GM06990 (cell line): ENCODE measurements around the gene RABL3.

Source experiments
- DNase-seq: peaks from one replicate; pipeline ENCODE4 v3.0.0-alpha.2; 2011; ENCODE audit not compliant: insufficient read length; ENCODE audit errors: extremely low read depth
- H3K27me3 ChIP-seq: replicated peaks from 2 replicates; pipeline ENCODE4 v1.6.0; 2011; ENCODE audit warnings: low read length; ENCODE audit not compliant: control insufficient read depth, insufficient read depth
- H3K36me3 ChIP-seq: 2 replicates; pipeline ENCODE4 v1.5.1; 2011; ENCODE audit warnings: low read length; ENCODE audit not compliant: control insufficient read depth, insufficient read depth
- H3K4me3 ChIP-seq: replicated peaks from 2 replicates; pipeline ENCODE4 v1.5.1; 2011; ENCODE audit warnings: low read depth, mild to moderate bottlenecking, control low read depth, low read length
- TF ChIP-seq, protein P1 (sequence below): IDR thresholded peaks from 2 replicates; pipeline ENCODE4 v1.5.1; 2011; ENCODE audit warnings: low read length, control low read depth, mild to moderate bottlenecking, inconsistent platforms; ENCODE audit not compliant: insufficient read depth, poor library complexity, severe bottlenecking

Gene RABL3

GRCh38 chr3:120673116-120673515 lies 69.2 kb downstream of the RABL3 start:
- Histone ChIP-seq H3K4me3 (no peak overlapping the region), H3K36me3 (no peaks in the 10 kb centered on the region), H3K27me3 (no peaks in the 10 kb centered on the region)
- DNase-seq = no peak
- TF ChIP-seq, protein P1, sequence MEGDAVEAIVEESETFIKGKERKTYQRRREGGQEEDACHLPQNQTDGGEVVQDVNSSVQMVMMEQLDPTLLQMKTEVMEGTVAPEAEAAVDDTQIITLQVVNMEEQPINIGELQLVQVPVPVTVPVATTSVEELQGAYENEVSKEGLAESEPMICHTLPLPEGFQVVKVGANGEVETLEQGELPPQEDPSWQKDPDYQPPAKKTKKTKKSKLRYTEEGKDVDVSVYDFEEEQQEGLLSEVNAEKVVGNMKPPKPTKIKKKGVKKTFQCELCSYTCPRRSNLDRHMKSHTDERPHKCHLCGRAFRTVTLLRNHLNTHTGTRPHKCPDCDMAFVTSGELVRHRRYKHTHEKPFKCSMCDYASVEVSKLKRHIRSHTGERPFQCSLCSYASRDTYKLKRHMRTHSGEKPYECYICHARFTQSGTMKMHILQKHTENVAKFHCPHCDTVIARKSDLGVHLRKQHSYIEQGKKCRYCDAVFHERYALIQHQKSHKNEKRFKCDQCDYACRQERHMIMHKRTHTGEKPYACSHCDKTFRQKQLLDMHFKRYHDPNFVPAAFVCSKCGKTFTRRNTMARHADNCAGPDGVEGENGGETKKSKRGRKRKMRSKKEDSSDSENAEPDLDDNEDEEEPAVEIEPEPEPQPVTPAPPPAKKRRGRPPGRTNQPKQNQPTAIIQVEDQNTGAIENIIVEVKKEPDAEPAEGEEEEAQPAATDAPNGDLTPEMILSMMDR = no peak

GRCh38 chr3:120670576-120670975 lies 71.7 kb downstream of the RABL3 start:
- H3K36me3 ChIP-seq = no peaks in the 10 kb centered on the region
- no peak for DNase-seq
- TF ChIP-seq, protein P1 = no peak
- no peak overlapping the region for H3K4me3 ChIP-seq
- no peaks in the 10 kb centered on the region for H3K27me3 ChIP-seq

GRCh38 chr3:120664926-120665325 lies 77.4 kb downstream of the RABL3 start:
- no peaks in the 10 kb centered on the region for H3K27me3 ChIP-seq
- H3K4me3 ChIP-seq = no peak overlapping the region
- no peak for DNase-seq
- TF ChIP-seq, protein P1 = no peak
- no peaks in the 10 kb centered on the region for H3K36me3 ChIP-seq

- no peaks in the 10 kb centered on the region for H3K36me3 ChIP-seq
- no peak for DNase-seq
- TF ChIP-seq, protein P1 = no peak
- no peak overlapping the region for H3K4me3 ChIP-seq
- no peaks in the 10 kb centered on the region for H3K27me3 ChIP-seq
Measured at GRCh38 chr3:120661945-120662344, 80.4 kb downstream of the RABL3 start.

DNA sequence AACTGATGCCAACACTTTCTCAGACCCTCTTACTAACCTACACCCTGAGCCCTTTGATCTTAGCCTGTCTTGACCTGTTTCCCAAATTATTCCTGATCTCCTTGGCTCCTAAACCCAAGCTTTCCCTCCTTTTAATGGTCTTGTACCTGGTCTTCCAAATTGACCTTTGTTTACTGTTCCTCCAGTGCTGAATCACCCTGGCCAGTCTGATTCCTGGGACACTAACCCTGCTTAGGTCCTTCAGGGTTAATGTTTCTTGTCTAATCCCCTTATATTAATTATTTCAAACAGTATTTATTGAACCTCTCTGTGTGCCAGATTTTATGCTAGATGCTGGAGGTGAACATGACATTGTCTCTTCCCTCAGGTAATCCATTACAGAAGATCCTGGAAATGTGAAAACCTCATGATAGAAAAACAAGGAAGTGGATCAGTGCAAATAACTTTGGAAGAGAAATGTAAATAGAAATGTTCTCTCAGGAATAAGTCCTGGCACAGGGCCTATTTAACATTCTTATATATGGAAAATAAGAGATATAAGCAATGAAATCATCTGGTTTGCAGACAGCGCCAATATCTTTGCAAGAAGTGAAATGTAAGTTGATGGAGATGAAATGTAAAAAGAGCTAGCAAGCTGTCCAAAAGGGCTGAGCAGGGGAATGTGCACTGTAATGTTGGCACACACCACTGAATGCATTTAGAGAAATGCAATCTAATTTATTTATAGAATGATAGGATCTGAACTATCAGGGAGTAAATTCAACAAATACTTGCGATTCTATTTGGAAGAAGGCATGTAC lies 81.0 kb downstream of the RABL3 start:
- TF ChIP-seq, protein P1 = no peak
- DNase-seq = no peak
- Histone ChIP-seq H3K27me3 (no peaks in the 10 kb centered on the region), H3K4me3 (no peak overlapping the region), H3K36me3 (no peaks in the 10 kb centered on the region)
